Measurements from ENCODE around the gene SLC1A7.

Gene SLC1A7

DNA sequence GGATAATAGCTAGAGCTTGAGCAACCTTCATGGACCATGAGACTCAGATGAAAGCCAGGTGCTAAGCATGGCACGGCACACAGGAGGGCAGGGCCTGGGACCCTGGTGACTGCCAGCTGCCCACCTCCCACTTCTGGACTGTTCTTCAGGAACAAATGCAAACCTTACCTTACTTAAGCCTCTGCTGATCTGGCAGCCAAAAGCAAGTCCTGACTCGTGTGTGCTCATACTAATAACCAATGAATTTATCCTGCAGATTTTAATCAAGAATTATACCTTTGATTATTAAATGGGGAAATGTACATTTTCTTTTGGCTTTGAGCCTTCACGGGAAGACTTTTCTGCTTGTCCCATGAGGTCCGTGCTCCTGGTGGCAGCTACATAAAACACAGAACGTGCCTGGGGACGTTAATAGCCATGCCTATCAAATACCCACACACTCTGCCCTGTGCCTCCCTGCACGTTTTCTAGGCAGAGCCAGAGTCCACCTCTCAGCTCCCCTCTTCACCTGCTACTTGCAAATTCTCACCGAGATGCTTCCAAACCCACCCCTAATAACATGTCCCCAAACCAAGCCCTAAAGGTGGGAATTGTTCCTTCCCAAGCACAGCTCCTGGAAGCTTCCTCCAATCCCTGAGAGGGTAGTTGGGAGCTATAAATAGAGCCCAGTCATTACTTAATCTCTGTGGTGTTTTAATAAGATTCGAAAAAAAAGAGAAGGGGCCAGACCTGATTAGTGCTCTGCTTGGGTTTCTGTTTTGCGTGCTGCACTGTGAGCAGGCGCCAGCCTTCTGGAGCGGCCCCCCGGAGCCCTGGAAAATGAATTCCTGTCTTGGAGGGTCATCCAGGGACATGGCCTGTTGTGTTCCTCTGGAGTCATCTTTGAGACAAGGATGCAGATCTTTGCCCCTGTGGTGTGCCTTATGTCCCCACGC, 33.5 kb downstream of the SLC1A7 start:
- no CpG with 5 or more reads among the region's 14 CpGs for WGBS (ENCODE audit: insufficient coverage, insufficient read length)
- Histone ChIP-seq H3K4me3 (ENCODE audit: low read length) (no peak overlapping the region), H3K27me3 (ENCODE audit: control insufficient read depth, insufficient read depth, low read length) (no peaks in the 10 kb centered on the region), H3K27ac (ENCODE audit: low read length) (no peak overlapping the region), H3K36me3 (ENCODE audit: control insufficient read depth, insufficient read depth, low read length) (no peaks in the 10 kb centered on the region), H3K9me3 (ENCODE audit: control insufficient read depth, insufficient read depth, low read length) (no peaks in the 10 kb centered on the region), H3K4me1 (ENCODE audit: control insufficient read depth, insufficient read depth, low read length) (no peaks in the 10 kb centered on the region)
- no peak for DNase-seq (ENCODE audit: low read depth, low spot score)

DNA sequence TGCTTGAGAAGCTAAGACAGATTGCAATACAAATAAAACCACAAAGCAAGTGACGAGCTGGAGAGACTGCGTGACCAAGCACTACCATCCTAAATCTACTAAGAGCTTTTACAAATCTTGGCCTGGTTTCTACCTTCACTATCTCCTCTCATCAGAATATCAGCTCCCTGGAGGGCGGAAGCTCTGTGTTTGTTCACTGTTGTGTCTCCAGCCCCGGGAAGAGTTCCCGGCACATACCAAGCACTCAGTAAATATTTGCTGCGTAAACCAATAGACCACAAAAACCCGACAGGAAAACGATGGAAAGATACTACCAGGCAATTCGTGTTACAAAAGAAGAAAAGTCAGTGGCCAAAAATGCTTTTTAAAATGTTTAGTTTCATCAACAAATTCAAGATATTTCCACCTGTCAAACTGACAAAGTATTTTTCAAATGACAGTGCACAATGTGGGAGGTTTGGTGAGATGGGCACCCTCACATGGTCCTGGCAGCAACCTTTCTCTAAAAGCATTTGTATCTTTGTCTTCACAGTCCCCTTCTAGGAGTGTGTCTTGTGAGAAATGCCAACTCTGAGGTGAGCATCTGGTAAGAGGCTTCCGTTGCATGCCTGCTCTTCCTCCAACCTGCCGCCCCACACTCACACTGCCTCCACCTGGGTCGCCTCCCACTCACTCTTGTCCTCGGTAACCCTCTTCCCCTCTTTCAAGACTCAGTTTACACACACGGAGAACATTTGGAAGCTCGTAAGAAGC, 34.7 kb downstream of the SLC1A7 start:
- no peak for DNase-seq (ENCODE audit: low read depth, low spot score)
- no peaks in the 10 kb centered on the region for H3K27me3 ChIP-seq (ENCODE audit: control insufficient read depth, insufficient read depth, low read length)
- H3K9me3 ChIP-seq (ENCODE audit: control insufficient read depth, insufficient read depth, low read length): no peaks in the 10 kb centered on the region
- no peak overlapping the region for H3K4me3 ChIP-seq (ENCODE audit: low read length)
- H3K36me3 ChIP-seq (ENCODE audit: control insufficient read depth, insufficient read depth, low read length): no peaks in the 10 kb centered on the region
- no peak overlapping the region for H3K27ac ChIP-seq (ENCODE audit: low read length)
- no peaks in the 10 kb centered on the region for H3K4me1 ChIP-seq (ENCODE audit: control insufficient read depth, insufficient read depth, low read length)
- WGBS (ENCODE audit: insufficient coverage, insufficient read length): no CpG with 5 or more reads among the region's 15 CpGs

GRCh38 chr1:53107090-53107489, 35.3 kb downstream of the SLC1A7 start:
- Histone ChIP-seq H3K27ac (ENCODE audit: low read length) (no peak overlapping the region), H3K4me1 (ENCODE audit: control insufficient read depth, insufficient read depth, low read length) (no peaks in the 10 kb centered on the region), H3K4me3 (ENCODE audit: low read length) (no peak overlapping the region), H3K27me3 (ENCODE audit: control insufficient read depth, insufficient read depth, low read length) (no peaks in the 10 kb centered on the region), H3K9me3 (ENCODE audit: control insufficient read depth, insufficient read depth, low read length) (no peaks in the 10 kb centered on the region), H3K36me3 (ENCODE audit: control insufficient read depth, insufficient read depth, low read length) (no peaks in the 10 kb centered on the region; the same call in 1 of the 2 replicates)
- DNase-seq (ENCODE audit: low read depth, low spot score): no peak
- WGBS (ENCODE audit: insufficient coverage, insufficient read length): no CpG with 5 or more reads among the region's 7 CpGs

DNA sequence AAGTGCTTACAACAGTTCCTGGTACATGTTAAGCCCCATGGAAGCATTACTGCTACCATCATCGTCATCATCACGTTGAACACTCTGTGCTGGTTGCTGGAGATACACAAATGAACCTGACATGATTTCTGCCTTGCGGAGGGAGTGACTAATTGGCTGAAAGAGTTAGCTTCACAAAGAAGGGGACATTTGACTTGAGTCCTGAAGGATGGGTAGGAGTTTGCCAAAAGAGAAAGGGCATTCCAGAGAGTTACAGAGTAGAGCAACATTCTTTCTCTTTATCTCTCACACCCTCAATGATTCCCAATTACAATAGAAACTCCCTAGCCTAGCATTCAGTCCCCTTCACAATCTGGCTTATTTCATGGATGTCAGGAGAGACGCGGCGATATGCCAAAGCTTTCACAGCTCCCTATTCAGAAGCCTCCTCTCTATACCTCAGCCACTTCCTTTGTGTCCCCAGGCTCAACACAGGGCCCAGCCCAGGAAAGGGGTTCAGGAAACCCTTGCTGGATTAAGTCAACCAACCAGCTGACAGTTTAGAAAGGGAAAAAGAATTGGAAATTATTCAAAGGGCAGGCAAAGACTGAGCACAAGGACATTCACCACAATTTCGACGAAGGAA, 38.0 kb downstream of the SLC1A7 start:
- no CpG with 5 or more reads among the region's 8 CpGs for WGBS (ENCODE audit: insufficient coverage, insufficient read length)
- no peaks in the 10 kb centered on the region for H3K9me3 ChIP-seq (ENCODE audit: control insufficient read depth, insufficient read depth, low read length)
- DNase-seq (ENCODE audit: low read depth, low spot score): no peak
- no peaks in the 10 kb centered on the region for H3K27me3 ChIP-seq (ENCODE audit: control insufficient read depth, insufficient read depth, low read length)
- H3K36me3 ChIP-seq (ENCODE audit: control insufficient read depth, insufficient read depth, low read length): no peaks in the 10 kb centered on the region; the same call in 1 of the 2 replicates
- H3K27ac ChIP-seq (ENCODE audit: low read length): no peak overlapping the region
- no peaks in the 10 kb centered on the region for H3K4me1 ChIP-seq (ENCODE audit: control insufficient read depth, insufficient read depth, low read length)
- no peak overlapping the region for H3K4me3 ChIP-seq (ENCODE audit: low read length)

DNA sequence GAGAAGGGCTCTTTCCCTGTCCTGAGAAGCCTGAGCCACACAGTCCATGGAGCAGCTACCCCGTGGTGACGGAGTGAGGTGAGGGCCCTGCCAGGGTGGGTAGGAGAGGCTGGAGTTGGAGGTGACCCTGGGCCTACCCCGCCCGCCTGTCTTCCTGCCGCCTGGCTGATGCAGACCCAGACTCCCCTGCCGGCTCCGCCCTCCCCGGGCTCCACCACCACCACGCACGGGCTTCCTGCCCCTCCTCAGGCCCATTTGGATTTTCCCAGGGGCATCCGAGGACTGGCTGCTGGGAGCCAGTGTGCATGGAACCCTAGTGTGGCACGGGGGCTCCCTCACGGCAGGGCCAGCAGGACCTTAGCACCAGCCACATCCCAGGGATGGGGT, 47.9 kb downstream of the SLC1A7 start:
- Histone ChIP-seq H3K27me3 (ENCODE audit: control insufficient read depth, insufficient read depth, low read length) (no peaks in the 10 kb centered on the region), H3K27ac (ENCODE audit: low read length) (no peak overlapping the region), H3K9me3 (ENCODE audit: control insufficient read depth, insufficient read depth, low read length) (no peaks in the 10 kb centered on the region), H3K4me1 (ENCODE audit: control insufficient read depth, insufficient read depth, low read length) (no peaks in the 10 kb centered on the region), H3K4me3 (ENCODE audit: low read length) (no peak overlapping the region), H3K36me3 (ENCODE audit: control insufficient read depth, insufficient read depth, low read length) (no peaks in the 10 kb centered on the region)
- no CpG with 5 or more reads among the region's 13 CpGs for WGBS (ENCODE audit: insufficient coverage, insufficient read length)
- DNase-seq (ENCODE audit: low read depth, low spot score): no peak

DNA sequence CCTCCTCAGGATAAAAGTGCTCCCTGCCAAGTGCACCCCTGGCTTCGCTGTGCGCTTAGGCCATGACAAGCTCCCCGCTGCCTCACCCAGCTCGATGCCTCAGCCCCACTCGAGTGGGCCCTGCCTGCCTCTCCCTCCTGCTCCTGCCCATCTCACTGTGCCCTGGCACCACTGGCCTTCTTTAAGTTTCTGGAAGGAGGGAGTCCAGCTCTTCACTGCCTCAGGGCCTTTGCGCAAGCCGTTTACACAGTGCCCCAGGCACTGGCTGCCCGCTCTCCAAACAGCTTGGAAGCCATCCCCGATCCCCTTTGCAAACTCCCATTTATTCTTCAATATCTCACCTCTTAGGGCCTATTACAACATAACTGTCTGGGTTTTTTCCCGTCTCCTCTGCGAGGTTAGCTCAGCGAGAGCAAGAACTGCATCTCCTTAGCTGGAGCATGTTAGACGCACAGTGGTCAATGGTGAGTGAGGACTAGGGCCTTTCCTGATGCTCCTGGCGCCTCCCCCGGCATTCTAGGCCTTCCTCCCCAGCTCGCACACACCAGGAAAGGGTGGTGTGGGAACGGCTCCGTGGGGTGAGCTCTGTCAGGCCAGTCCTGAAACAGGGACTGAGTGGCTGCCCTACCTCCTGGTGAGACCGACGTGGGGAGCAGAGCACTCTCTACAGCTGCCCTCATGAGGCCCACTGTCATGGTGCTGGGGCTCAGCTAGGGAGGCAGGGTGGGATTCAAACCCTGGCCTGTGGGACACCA, 48.5 kb downstream of the SLC1A7 start:
- Histone ChIP-seq H3K36me3 (ENCODE audit: control insufficient read depth, insufficient read depth, low read length) (no peaks in the 10 kb centered on the region), H3K4me3 (ENCODE audit: low read length) (no peak overlapping the region), H3K9me3 (ENCODE audit: control insufficient read depth, insufficient read depth, low read length) (no peaks in the 10 kb centered on the region), H3K27ac (ENCODE audit: low read length) (no peak overlapping the region), H3K27me3 (ENCODE audit: control insufficient read depth, insufficient read depth, low read length) (no peaks in the 10 kb centered on the region), H3K4me1 (ENCODE audit: control insufficient read depth, insufficient read depth, low read length) (no peaks in the 10 kb centered on the region)
- no peak for DNase-seq (ENCODE audit: low read depth, low spot score)
- no CpG with 5 or more reads among the region's 20 CpGs for WGBS (ENCODE audit: insufficient coverage, insufficient read length)

GRCh38 chr1:53093451-53093754, 49.0 kb downstream of the SLC1A7 start:
- Histone ChIP-seq H3K4me1 (ENCODE audit: control insufficient read depth, insufficient read depth, low read length) (no peaks in the 10 kb centered on the region), H3K36me3 (ENCODE audit: control insufficient read depth, insufficient read depth, low read length) (no peaks in the 10 kb centered on the region), H3K4me3 (ENCODE audit: low read length) (no peak overlapping the region), H3K27ac (ENCODE audit: low read length) (no peak overlapping the region), H3K9me3 (ENCODE audit: control insufficient read depth, insufficient read depth, low read length) (no peaks in the 10 kb centered on the region), H3K27me3 (ENCODE audit: control insufficient read depth, insufficient read depth, low read length) (no peaks in the 10 kb centered on the region)
- no CpG with 5 or more reads among the region's 8 CpGs for WGBS (ENCODE audit: insufficient coverage, insufficient read length)
- DNase-seq (ENCODE audit: low read depth, low spot score): no peak

DNA sequence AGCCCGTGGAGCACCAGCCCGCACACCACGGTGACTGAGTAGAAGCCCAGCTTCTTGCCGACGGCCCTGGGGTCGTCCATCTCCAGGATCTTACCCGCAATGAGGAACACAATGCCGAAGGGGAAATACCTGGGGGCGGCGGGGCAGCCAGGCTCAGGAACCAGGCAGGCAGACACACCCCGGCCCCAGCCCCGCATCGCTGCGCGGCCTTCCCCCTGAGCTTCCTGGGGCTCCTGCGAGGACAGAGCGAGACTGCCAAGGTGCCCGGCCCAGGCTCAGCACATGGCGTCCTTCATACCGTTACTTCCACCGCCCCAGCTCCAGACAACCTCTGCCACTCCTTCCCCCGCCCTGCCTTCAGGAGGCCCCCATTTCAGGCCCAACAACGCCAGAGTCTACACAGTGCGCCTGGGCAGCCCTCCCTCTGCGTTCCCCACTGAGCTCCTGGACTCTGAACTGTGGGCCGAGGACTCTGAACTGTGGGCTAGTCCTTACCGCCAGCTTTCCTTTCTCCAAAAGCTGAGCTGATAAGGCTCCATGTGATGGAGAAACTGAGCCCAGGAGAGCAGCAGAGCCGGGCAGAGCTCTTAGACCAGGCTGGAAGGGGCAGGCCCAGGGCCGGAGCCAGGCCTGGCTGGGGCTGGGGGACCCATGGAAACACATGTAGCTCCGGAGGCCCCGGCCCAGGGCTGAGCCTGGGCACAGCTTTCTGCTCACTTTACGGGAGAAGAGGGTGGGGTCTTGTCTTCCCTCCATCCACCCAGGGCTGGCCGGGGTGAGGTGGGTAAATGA, 49.6 kb downstream of the SLC1A7 start:
- no CpG with 5 or more reads among the region's 33 CpGs for WGBS (ENCODE audit: insufficient coverage, insufficient read length)
- Histone ChIP-seq H3K36me3 (ENCODE audit: control insufficient read depth, insufficient read depth, low read length) (no peaks in the 10 kb centered on the region), H3K4me1 (ENCODE audit: control insufficient read depth, insufficient read depth, low read length) (no peaks in the 10 kb centered on the region), H3K9me3 (ENCODE audit: control insufficient read depth, insufficient read depth, low read length) (no peaks in the 10 kb centered on the region), H3K27me3 (ENCODE audit: control insufficient read depth, insufficient read depth, low read length) (no peaks in the 10 kb centered on the region), H3K27ac (ENCODE audit: low read length) (no peak overlapping the region), H3K4me3 (ENCODE audit: low read length) (no peak overlapping the region)
- no peak for DNase-seq (ENCODE audit: low read depth, low spot score)

- no peak for DNase-seq (ENCODE audit: low read depth, low spot score)
- WGBS (ENCODE audit: insufficient coverage, insufficient read length): no CpG with 5 or more reads among the region's 26 CpGs
These were observed 50.4 kb downstream of the SLC1A7 start for GRCh38 chr1:53091841-53092645.

More at GRCh38 chr1:53091841-53092645, 50.4 kb downstream of the SLC1A7 start:
- no peak overlapping the region for H3K27ac ChIP-seq (ENCODE audit: low read length)
- H3K4me3 ChIP-seq (ENCODE audit: low read length): no peak overlapping the region
- H3K27me3 ChIP-seq (ENCODE audit: control insufficient read depth, insufficient read depth, low read length): no peaks in the 10 kb centered on the region
- H3K4me1 ChIP-seq (ENCODE audit: control insufficient read depth, insufficient read depth, low read length): no peaks in the 10 kb centered on the region
- no peaks in the 10 kb centered on the region for H3K36me3 ChIP-seq (ENCODE audit: control insufficient read depth, insufficient read depth, low read length)
- H3K9me3 ChIP-seq (ENCODE audit: control insufficient read depth, insufficient read depth, low read length): no peaks in the 10 kb centered on the region

Data from iPS DF 6.9 (cell line).